Mammary epithelial cell (primary cell): ENCODE measurements around the gene PAX5.

Experiments used
- EZH2 ChIP-seq: IDR thresholded peaks from 2 replicates; pipeline ENCODE4 v1.6.1; 2012; ENCODE audit warnings: low read length, inconsistent platforms, borderline replicate concordance
- TF ChIP-seq, protein P1 (sequence below), 2 donors: IDR thresholded peaks in 1 of 2; conservative IDR thresholded peaks in 1 of 2; 2 replicates each; pipeline ENCODE4 v1.5.1; 2011 to 2012; ENCODE audit warnings: inconsistent platforms in 2 of 2, low read length in 2 of 2, mild to moderate bottlenecking in 2 of 2, control low read depth in 1 of 2, low read depth in 1 of 2; ENCODE audit not compliant: insufficient read depth in 1 of 2; ENCODE audit errors: extremely low read depth in 1 of 2

DNA sequence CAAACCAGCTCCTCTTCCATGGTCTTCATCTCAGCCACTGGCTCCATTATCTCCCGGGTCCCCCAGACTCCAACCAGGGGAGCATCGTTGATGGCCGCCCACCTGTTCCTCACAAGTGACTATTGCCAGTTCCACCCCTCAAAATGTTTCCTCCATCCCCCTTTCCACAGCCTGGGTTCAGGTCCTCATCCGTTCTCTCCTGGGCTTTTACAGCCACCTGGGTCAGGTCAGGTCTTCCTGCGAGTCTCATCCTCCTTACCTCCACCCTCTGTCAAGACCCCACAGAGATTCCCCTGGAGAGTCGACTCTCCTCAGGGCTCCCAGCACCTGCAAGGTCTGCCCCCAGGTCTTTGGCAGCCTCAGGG, 133.2 kb downstream of the PAX5 start:
- TF ChIP-seq, protein P1, sequence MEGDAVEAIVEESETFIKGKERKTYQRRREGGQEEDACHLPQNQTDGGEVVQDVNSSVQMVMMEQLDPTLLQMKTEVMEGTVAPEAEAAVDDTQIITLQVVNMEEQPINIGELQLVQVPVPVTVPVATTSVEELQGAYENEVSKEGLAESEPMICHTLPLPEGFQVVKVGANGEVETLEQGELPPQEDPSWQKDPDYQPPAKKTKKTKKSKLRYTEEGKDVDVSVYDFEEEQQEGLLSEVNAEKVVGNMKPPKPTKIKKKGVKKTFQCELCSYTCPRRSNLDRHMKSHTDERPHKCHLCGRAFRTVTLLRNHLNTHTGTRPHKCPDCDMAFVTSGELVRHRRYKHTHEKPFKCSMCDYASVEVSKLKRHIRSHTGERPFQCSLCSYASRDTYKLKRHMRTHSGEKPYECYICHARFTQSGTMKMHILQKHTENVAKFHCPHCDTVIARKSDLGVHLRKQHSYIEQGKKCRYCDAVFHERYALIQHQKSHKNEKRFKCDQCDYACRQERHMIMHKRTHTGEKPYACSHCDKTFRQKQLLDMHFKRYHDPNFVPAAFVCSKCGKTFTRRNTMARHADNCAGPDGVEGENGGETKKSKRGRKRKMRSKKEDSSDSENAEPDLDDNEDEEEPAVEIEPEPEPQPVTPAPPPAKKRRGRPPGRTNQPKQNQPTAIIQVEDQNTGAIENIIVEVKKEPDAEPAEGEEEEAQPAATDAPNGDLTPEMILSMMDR (conservative IDR thresholded peaks at IDR 0.05 in 1 of 2, IDR thresholded peaks at IDR 0.05 in 1 of 2; ENCODE audit: extremely low read depth in 1 of 2, insufficient read depth in 1 of 2, low read depth in 1 of 2, low read length in 2 of 2), result no peak
- TF ChIP-seq EZH2, result no peak
